HCT116 (cell line): ENCODE data around the gene ORAI1. TPM values are rescaled to one million over a fixed set of nuclear protein-coding genes. Genes with fewer than 3 reads are reported as not detected.

ENCODE experiments used
- ATAC-seq: fragments of 200-7000 bp; cut with Tn5 transposase; 2 replicates; pipeline ENCODE4 v1.9.1; 2020; ENCODE audit warnings: mild to moderate bottlenecking, moderate library complexity
- BruUV-seq: library from RNA; stranded (reverse); fragments of 400-500 nt; replicated peaks from 2 replicates; lab custom pipeline; 2021; lab: Mats Ljungman, UMichigan
- CTCF ChIA-PET: fragments of 300-600 bp; sonication (Branson Sonifier 250); formaldehyde crosslinking; loops from one replicate; lab custom pipeline; 2021; ENCODE audit warnings: antibody characterized with exemption; lab: Charles Lee
- POLR2A ChIA-PET: fragments of 300-600, 350-600 bp; sonication (Branson Sonifier 250); formaldehyde crosslinking; loops from one replicate; lab custom pipeline; 2021; ENCODE audit warnings: antibody characterized with exemption; lab: Charles Lee
- RAD21 ChIA-PET, 2 experiments: fragments of 300-600 bp; sonication (Branson Sonifier 250); formaldehyde crosslinking; loops; one replicate each; lab custom pipeline; 2023; ENCODE audit warnings: low total read pairs in 2 of 2; ENCODE audit not compliant: uncharacterized antibody in 2 of 2, unreplicated experiment in 2 of 2, low non-redundant PET in 1 of 2; lab: Charles Lee
- DNase-seq: peaks from one replicate; pipeline ENCODE4 v3.0.0-alpha.2; 2010; ENCODE audit warnings: low read depth, low spot score
- H2AFZ ChIP-seq: fragments of 200-600 bp; shearing (Covaris generic), sonication (generic); 2 replicates; pipeline ENCODE4 v1.6.1; 2017; ENCODE audit warnings: low read depth, mixed run types, mixed read lengths, antibody characterized with exemption, low read length; ENCODE audit not compliant: poor library complexity, severe bottlenecking
- H3K27ac ChIP-seq: 2 replicates; pipeline ENCODE4 v1.5.1; 2012; ENCODE audit warnings: low read depth, low read length
- H3K27me3 ChIP-seq: fragments of 200-600 bp; sonication (generic); 2 replicates; pipeline ENCODE4 v1.6.1; 2016; ENCODE audit warnings: mixed run types, low read length, mixed read lengths; ENCODE audit not compliant: insufficient read depth
- H3K36me3 ChIP-seq, 2 experiments: fragments of 200-500 bp in 1 of 2; fragments of 200-600 bp in 1 of 2; sonication (Bioruptor generic) in 1 of 2; sonication (generic) in 1 of 2; 2 replicates each; pipeline versions ENCODE4 v1.5.1 to v1.6.1; 2014 to 2016; ENCODE audit warnings: low read length in 2 of 2, inconsistent platforms in 1 of 2, mixed read lengths in 1 of 2, mixed run types in 1 of 2; ENCODE audit not compliant: insufficient read depth in 2 of 2, control insufficient read depth in 1 of 2
- H3K4me1 ChIP-seq, 2 experiments: fragments of 200-600 bp in 1 of 2; sonication (generic) in 1 of 2; 2 replicates each; pipeline versions ENCODE4 v1.5.1 to v1.6.1; 2012 to 2017; ENCODE audit warnings: low read length in 2 of 2, inconsistent platforms in 1 of 2, mild to moderate bottlenecking in 1 of 2, mixed read lengths in 1 of 2, mixed run types in 1 of 2, moderate library complexity in 1 of 2; ENCODE audit not compliant: insufficient read depth in 2 of 2, control insufficient read depth in 1 of 2
- H3K4me2 ChIP-seq: fragments of 200-600 bp; sonication (generic); 2 replicates; pipeline ENCODE4 v1.6.1; 2017; ENCODE audit warnings: mixed run types, low read length, mixed read lengths
- H3K4me3 ChIP-seq, 2 experiments: fragments of 200-600 bp in 1 of 2; sonication (generic) in 1 of 2; replicated peaks in 1 of 2; 2 replicates each; pipeline ENCODE4 v1.5.1; 2011 to 2016; ENCODE audit warnings: low read length in 2 of 2, control low read depth in 1 of 2, low read depth in 1 of 2, mild to moderate bottlenecking in 1 of 2, mixed read lengths in 1 of 2, mixed run types in 1 of 2
- H3K79me2 ChIP-seq: fragments of 200-600 bp; sonication (generic); 2 replicates; pipeline ENCODE4 v1.6.1; 2017; ENCODE audit warnings: mild to moderate bottlenecking, mixed run types, low read length, moderate library complexity, mixed read lengths; ENCODE audit not compliant: insufficient read depth
- H3K9ac ChIP-seq: fragments of 200-600 bp; sonication (generic); 2 replicates; pipeline ENCODE4 v1.6.1; 2016; ENCODE audit warnings: low read length, mixed read lengths
- H3K9me2 ChIP-seq: fragments of 200-600 bp; sonication (generic), shearing (Covaris generic); 2 replicates; pipeline ENCODE4 v1.6.1; 2017; ENCODE audit warnings: mixed run types, mild to moderate bottlenecking, moderate library complexity; ENCODE audit not compliant: insufficient read depth
- H3K9me3 ChIP-seq, 2 experiments: fragments of 200-500 bp in 1 of 2; fragments of 200-600 bp in 1 of 2; sonication (Bioruptor generic) in 1 of 2; sonication (generic) in 1 of 2; 2 replicates each; pipeline ENCODE4 v1.6.1; 2014 to 2017; ENCODE audit warnings: low read length in 2 of 2, mixed read lengths in 2 of 2, inconsistent platforms in 1 of 2, low read depth in 1 of 2, mild to moderate bottlenecking in 1 of 2, mixed run types in 1 of 2, moderate library complexity in 1 of 2; ENCODE audit not compliant: control insufficient read depth in 1 of 2, insufficient read depth in 1 of 2
- H4K20me1 ChIP-seq: fragments of 200-600 bp; sonication (generic), shearing (Covaris generic); 2 replicates; pipeline ENCODE4 v1.6.1; 2017; ENCODE audit warnings: mixed run types, mild to moderate bottlenecking, moderate library complexity; ENCODE audit not compliant: insufficient read depth
- EGR1 ChIP-seq: IDR thresholded peaks from 2 replicates; pipeline ENCODE4 v1.6.1; 2012; ENCODE audit warnings: low read depth
- JUND ChIP-seq: IDR thresholded peaks from 2 replicates; pipeline ENCODE4 v1.6.1; 2012
- POLR2A ChIP-seq: IDR thresholded peaks from 2 replicates; pipeline ENCODE4 v1.7.0; 2011; ENCODE audit warnings: borderline replicate concordance; ENCODE audit not compliant: insufficient read depth, insufficient read length; ENCODE audit errors: extremely low read depth
- POLR2AphosphoS5 ChIP-seq: IDR thresholded peaks from 2 replicates; pipeline ENCODE4 v1.6.1; 2011; ENCODE audit warnings: mild to moderate bottlenecking, low read depth, low read length, moderate library complexity
- RAD21 ChIP-seq: IDR thresholded peaks from 2 replicates; pipeline ENCODE4 v1.6.1; 2012; ENCODE audit warnings: low read depth, mild to moderate bottlenecking
- SIN3A ChIP-seq: IDR thresholded peaks from 2 replicates; pipeline ENCODE4 v1.6.1; 2012; ENCODE audit warnings: low read depth
- SRF ChIP-seq: IDR thresholded peaks from 2 replicates; pipeline ENCODE4 v1.6.1; 2012; ENCODE audit warnings: low read depth
- TCF7L2 ChIP-seq: IDR thresholded peaks from 2 replicates; pipeline ENCODE4 v1.7.0; 2011; ENCODE audit warnings: borderline replicate concordance, inconsistent platforms; ENCODE audit not compliant: insufficient read depth, insufficient read length; ENCODE audit errors: extremely low read depth
- ZFX ChIP-seq: fragments of 450-650 bp; IDR thresholded peaks from 2 replicates; pipeline ENCODE4 v1.6.1; 2017
- ZNF274 ChIP-seq: fragments of 200-500 bp; sonication (Bioruptor generic); IDR thresholded peaks from 2 replicates; pipeline ENCODE4 v1.6.1; 2014; ENCODE audit warnings: mild to moderate bottlenecking, low read depth, low read length, inconsistent platforms
- intact Hi-C: fragments of 100-400 bp; cut with micrococcal nuclease; formaldehyde crosslinking; loops from 2 replicates; pipeline ENCODE4 v1.10.0; 2022
- total RNA-seq: library from RNA; stranded (reverse); gene quantifications from one replicate; pipeline ENCODE4 v1.2.1, GENCODE V29; 2021; ENCODE audit not compliant: unreplicated experiment
- TF ChIP-seq, protein P1 (sequence below): IDR thresholded peaks from 2 replicates; pipeline ENCODE4 v1.6.1; 2012
- TF ChIP-seq, protein P2 (sequence below): IDR thresholded peaks from 2 replicates; pipeline ENCODE4 v1.6.1; 2011; ENCODE audit warnings: mild to moderate bottlenecking, low read length, moderate library complexity; ENCODE audit not compliant: insufficient replicate concordance; ENCODE audit errors: extremely low read depth
- TF ChIP-seq, protein P3 (sequence below), 3 experiments: fragments of 200-600 bp in 1 of 3; sonication (generic) in 1 of 3; IDR thresholded peaks in 2 of 3; conservative IDR thresholded peaks in 1 of 3; 2 replicates each; pipeline ENCODE4 v1.5.1; 2012 to 2017; ENCODE audit warnings: low read depth in 2 of 3, low read length in 2 of 3, antibody characterized with exemption in 1 of 3, borderline replicate concordance in 1 of 3, control low read depth in 1 of 3, mild to moderate bottlenecking in 1 of 3, mixed read lengths in 1 of 3, mixed run types in 1 of 3, moderate library complexity in 1 of 3; ENCODE audit not compliant: insufficient read depth in 1 of 3
- TF ChIP-seq, protein P4 (sequence below): IDR thresholded peaks from 2 replicates; pipeline ENCODE4 v1.6.1; 2012; ENCODE audit warnings: low read depth

ORAI1 gene
- total RNA-seq, 1 experiment from 2014 or later, result 20.2 TPM

DNA sequence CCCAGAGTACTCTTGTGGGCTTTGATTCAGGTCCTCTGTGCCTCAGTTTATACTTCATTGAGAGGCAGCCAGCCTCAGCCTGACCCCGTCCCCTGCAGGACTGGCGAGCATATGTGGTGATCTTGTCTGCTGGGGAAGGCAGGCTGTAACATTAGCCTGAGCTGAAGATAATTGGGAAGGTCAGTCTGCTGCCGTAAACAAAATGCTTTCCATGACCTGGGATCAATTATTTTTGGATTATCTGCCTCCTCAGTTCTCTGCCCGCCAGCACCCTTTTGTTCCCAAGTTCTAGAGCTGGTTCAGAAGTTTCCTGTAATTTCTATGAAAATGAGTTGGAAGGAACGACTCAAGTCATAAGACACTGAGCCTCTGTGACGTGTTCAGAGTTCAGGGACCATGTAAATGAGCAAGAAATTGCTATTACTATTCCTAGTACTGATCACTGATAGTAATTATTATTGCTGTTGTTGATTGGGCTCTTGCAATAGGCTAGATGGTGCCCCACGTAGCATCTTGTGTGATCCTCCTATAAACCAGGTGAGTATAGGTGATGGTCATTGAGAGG, 4.5 kb downstream of the ORAI1 start:
- RAD21 ChIA-PET, result no interaction called here
- Histone ChIP-seq H3K79me2 (peaks cover 62% of the 10 kb centered on the region), H3K36me3 (no peaks in the 10 kb centered on the region), H3K9ac (no peak overlapping the region), H3K27me3 (no peaks in the 10 kb centered on the region), H4K20me1 (no peaks in the 10 kb centered on the region), H3K9me2 (no peaks in the 10 kb centered on the region), H3K4me3 (no peak overlapping the region), H3K27ac (no peak overlapping the region), H3K4me1 (peaks cover 22 to 39% of the 10 kb centered on the region in 2 experiments), H3K4me2 (no peak overlapping the region), H2AFZ (no peak overlapping the region), H3K9me3 (no peaks in the 10 kb centered on the region)
- ATAC-seq, result no peak
- CTCF ChIA-PET, result interaction anchor here (0.7 kb wide), 1 partner anchor 1827 kb away, joined by 3 read pairs; no protein-coding TSS in a partner anchor
- DNase-seq, result no peak
- intact Hi-C loops, result no loop called here
- TF ChIP-seq RAD21, result no peak
- no peak for TF ChIP-seq JUND
- TF ChIP-seq SIN3A, result no peak
- no peak for TF ChIP-seq EGR1
- no peak for TF ChIP-seq SRF
- no peak for TF ChIP-seq TCF7L2
- TF ChIP-seq POLR2A, result no peak
- no peak for TF ChIP-seq POLR2AphosphoS5
- TF ChIP-seq, protein P1, sequence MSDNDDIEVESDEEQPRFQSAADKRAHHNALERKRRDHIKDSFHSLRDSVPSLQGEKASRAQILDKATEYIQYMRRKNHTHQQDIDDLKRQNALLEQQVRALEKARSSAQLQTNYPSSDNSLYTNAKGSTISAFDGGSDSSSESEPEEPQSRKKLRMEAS, result no peak
- TF ChIP-seq, protein P2, sequence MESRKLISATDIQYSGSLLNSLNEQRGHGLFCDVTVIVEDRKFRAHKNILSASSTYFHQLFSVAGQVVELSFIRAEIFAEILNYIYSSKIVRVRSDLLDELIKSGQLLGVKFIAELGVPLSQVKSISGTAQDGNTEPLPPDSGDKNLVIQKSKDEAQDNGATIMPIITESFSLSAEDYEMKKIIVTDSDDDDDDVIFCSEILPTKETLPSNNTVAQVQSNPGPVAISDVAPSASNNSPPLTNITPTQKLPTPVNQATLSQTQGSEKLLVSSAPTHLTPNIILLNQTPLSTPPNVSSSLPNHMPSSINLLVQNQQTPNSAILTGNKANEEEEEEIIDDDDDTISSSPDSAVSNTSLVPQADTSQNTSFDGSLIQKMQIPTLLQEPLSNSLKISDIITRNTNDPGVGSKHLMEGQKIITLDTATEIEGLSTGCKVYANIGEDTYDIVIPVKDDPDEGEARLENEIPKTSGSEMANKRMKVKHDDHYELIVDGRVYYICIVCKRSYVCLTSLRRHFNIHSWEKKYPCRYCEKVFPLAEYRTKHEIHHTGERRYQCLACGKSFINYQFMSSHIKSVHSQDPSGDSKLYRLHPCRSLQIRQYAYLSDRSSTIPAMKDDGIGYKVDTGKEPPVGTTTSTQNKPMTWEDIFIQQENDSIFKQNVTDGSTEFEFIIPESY, result no peak
- TF ChIP-seq, protein P3, sequence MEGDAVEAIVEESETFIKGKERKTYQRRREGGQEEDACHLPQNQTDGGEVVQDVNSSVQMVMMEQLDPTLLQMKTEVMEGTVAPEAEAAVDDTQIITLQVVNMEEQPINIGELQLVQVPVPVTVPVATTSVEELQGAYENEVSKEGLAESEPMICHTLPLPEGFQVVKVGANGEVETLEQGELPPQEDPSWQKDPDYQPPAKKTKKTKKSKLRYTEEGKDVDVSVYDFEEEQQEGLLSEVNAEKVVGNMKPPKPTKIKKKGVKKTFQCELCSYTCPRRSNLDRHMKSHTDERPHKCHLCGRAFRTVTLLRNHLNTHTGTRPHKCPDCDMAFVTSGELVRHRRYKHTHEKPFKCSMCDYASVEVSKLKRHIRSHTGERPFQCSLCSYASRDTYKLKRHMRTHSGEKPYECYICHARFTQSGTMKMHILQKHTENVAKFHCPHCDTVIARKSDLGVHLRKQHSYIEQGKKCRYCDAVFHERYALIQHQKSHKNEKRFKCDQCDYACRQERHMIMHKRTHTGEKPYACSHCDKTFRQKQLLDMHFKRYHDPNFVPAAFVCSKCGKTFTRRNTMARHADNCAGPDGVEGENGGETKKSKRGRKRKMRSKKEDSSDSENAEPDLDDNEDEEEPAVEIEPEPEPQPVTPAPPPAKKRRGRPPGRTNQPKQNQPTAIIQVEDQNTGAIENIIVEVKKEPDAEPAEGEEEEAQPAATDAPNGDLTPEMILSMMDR (IDR thresholded peaks at IDR 0.05 in 2 of 3, conservative IDR thresholded peaks at IDR 0.05 in 1 of 3; ENCODE audit: borderline replicate concordance in 1 of 3, insufficient read depth in 1 of 3, low read depth in 2 of 3, low read length in 2 of 3), result no peak
- TF ChIP-seq ZFX, result no peak
- TF ChIP-seq, protein P4, sequence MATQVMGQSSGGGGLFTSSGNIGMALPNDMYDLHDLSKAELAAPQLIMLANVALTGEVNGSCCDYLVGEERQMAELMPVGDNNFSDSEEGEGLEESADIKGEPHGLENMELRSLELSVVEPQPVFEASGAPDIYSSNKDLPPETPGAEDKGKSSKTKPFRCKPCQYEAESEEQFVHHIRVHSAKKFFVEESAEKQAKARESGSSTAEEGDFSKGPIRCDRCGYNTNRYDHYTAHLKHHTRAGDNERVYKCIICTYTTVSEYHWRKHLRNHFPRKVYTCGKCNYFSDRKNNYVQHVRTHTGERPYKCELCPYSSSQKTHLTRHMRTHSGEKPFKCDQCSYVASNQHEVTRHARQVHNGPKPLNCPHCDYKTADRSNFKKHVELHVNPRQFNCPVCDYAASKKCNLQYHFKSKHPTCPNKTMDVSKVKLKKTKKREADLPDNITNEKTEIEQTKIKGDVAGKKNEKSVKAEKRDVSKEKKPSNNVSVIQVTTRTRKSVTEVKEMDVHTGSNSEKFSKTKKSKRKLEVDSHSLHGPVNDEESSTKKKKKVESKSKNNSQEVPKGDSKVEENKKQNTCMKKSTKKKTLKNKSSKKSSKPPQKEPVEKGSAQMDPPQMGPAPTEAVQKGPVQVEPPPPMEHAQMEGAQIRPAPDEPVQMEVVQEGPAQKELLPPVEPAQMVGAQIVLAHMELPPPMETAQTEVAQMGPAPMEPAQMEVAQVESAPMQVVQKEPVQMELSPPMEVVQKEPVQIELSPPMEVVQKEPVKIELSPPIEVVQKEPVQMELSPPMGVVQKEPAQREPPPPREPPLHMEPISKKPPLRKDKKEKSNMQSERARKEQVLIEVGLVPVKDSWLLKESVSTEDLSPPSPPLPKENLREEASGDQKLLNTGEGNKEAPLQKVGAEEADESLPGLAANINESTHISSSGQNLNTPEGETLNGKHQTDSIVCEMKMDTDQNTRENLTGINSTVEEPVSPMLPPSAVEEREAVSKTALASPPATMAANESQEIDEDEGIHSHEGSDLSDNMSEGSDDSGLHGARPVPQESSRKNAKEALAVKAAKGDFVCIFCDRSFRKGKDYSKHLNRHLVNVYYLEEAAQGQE, result no peak
- TF ChIP-seq ZNF274, result no peak
- POLR2A ChIA-PET, result no interaction called here
- BruUV-seq, result no TSS peak
